ENCODE measurements around the gene ZNF213.

ZNF213 gene

GRCh38 chr16:3188925-3189825 lies 54.3 kb downstream of the ZNF213 start:
- in situ Hi-C loops (cut with MboI; ENCODE audit: low sequenced_read_pairs) = no loop called here

- in situ Hi-C loops (cut with MboI; ENCODE audit: low sequenced_read_pairs) = no loop called here
Measured at GRCh38 chr16:3189869-3190268, 55.0 kb downstream of the ZNF213 start.

GRCh38 chr16:3190949-3191353 lies 56.1 kb downstream of the ZNF213 start:
- in situ Hi-C loops (cut with MboI; ENCODE audit: low sequenced_read_pairs) = no loop called here

All from HL-60/S4 treated with phorbol 12-myristate 13-acetate at 8.2 ng/mL for 4 days and 3 days (cell line).